Measurements from ENCODE around the gene DMWD.

The DMWD gene

GRCh38 chr19:45742969-45743368 lies 49.7 kb downstream of the DMWD start:
- DNase-seq, result no peak

DNA sequence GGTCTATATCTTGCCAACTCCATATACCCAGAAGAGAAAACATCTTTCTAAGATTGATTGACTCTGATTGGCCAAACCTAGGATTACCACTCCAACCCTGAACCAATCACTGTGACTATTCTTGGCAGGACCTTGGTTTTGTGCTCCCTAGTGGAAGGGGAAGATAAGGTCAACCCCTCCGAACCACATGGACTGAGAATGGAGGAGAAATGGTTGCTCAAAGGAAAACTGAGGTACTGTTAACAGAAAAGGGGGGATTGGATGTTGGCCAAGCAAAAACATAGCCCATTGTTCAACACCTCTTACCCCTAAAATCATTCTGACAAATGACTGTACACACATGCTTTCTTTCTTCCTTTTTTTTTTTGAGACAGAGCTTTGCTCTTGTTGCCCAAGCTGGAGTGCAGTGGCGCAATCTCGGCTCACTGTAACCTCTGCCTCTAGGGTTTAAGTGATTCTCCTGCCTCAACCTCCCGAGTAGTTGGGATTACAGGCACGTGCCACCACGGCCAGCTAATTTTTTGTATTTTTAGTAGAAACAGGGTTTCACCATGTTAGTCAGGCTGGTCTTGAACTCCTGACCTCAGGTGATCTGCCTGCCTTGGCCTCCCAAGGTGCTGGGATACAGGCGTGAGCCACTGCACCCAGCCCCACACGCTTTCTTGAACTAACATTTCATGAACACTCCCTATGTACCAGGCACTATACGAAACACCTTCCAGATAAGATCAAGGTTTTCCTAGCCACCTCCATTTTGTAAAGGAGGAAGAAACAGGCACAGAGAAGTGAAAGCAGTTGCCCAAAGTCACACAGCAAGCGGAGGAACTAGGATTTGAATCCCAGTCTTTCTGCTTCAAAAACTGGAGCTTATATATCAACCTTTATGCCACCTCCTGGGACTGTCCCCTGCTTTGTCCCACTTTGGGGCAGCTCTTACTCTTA lies 52.9 kb downstream of the DMWD start:
- no peak for DNase-seq

DNA sequence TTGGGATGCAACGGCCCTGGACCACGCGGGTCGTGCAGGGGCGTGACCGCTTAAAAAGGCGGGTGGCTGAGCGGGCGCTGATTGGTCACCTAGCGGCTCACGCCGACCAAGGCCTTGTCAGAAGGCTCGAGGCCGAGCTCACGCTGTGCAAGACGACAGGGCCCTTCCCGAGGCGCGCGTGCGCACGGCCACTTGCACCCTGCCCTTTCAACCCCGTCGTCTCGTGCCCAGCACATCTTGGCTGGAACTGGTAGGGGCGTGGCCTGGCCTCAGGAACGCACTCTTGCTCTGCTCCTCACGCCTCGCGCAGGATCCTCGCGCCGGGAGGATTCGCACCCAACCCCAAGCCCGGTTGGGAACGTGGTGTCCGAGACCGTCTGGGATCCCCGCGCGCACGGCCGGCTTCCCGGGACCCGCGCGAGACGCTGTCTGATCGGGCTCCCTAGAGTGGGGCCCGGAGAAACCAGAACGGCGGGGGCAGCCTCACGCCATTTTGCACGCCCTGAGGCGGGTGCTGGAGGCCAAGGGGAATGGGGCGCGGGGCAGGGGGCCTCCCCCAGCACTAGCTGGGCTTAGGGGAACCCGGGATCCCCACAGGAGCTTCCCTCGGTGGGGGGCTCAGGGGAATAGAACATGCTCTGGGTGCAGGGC lies 59.4 kb downstream of the DMWD start, which contains the start of gene MEIOSIN:
MEIOSIN (plus strand) TSS at position 280 of the 651 bp plus-strand sequence. CDS start 1,938 bp downstream, outside the sequence.
- DNase-seq, result no peak

All from activated gamma-delta T cell (primary cell).